Nephron progenitor cell (in vitro differentiated cells): Measurements from ENCODE around the gene AKR1D1.

ENCODE experiments used
- DNase-seq: peaks from one replicate; pipeline ENCODE4 v3.0.0; 2021
- H3K27ac Mint-ChIP-seq: 2 replicates; pipeline ENCODE4 v1.8.0; 2021; ENCODE audit warnings: mild to moderate bottlenecking, moderate library complexity, mixed read lengths
- H3K27me3 Mint-ChIP-seq: 2 replicates; pipeline ENCODE4 v1.8.0; 2021; ENCODE audit warnings: mild to moderate bottlenecking, low read depth, mixed read lengths; ENCODE audit not compliant: poor library complexity
- H3K36me3 Mint-ChIP-seq: 2 replicates; pipeline ENCODE4 v1.8.0; 2021; ENCODE audit warnings: low read depth, mixed read lengths
- H3K4me1 Mint-ChIP-seq: 2 replicates; pipeline ENCODE4 v1.8.0; 2021; ENCODE audit warnings: mixed read lengths
- H3K4me3 Mint-ChIP-seq: 2 replicates; pipeline ENCODE4 v1.8.0; 2021; ENCODE audit warnings: mild to moderate bottlenecking, moderate library complexity, mixed read lengths
- H3K9me3 Mint-ChIP-seq: 2 replicates; pipeline ENCODE4 v1.8.0; 2021; ENCODE audit warnings: mild to moderate bottlenecking, moderate library complexity, mixed read lengths
- CTCF ChIP-seq: fragments of 200-600 bp; sonication (generic); IDR thresholded peaks from 2 replicates; pipeline ENCODE4 v1.5.0; 2021; ENCODE audit warnings: antibody characterized with exemption

AKR1D1 gene

GRCh38 chr7:138126928-138127327 lies 50.7 kb downstream of the AKR1D1 start:
- H3K36me3 Mint-ChIP-seq = no peaks in the 10 kb centered on the region
- no peak for TF ChIP-seq CTCF
- H3K4me1 Mint-ChIP-seq = peaks cover 10% of the 10 kb centered on the region

GRCh38 chr7:138127996-138128395 lies 51.7 kb downstream of the AKR1D1 start:
- TF ChIP-seq CTCF = no peak
- H3K4me1 Mint-ChIP-seq = peaks cover 10% of the 10 kb centered on the region
- H3K27ac Mint-ChIP-seq = no peak overlapping the region

More at GRCh38 chr7:138126928-138127327, 50.7 kb downstream of the AKR1D1 start:
- H3K9me3 Mint-ChIP-seq = peaks cover 4% of the 10 kb centered on the region
- H3K27ac Mint-ChIP-seq = no peak overlapping the region
- H3K4me3 Mint-ChIP-seq = no peak overlapping the region
- DNase-seq = no peak
- no peaks in the 10 kb centered on the region for H3K27me3 Mint-ChIP-seq

GRCh38 chr7:138129551-138130165 lies 53.4 kb downstream of the AKR1D1 start:
- no peak overlapping the region for H3K4me3 Mint-ChIP-seq
- peaks cover 10% of the 10 kb centered on the region for H3K4me1 Mint-ChIP-seq
- H3K36me3 Mint-ChIP-seq = no peaks in the 10 kb centered on the region
- no peak overlapping the region for H3K27ac Mint-ChIP-seq
- peaks cover 4% of the 10 kb centered on the region for H3K9me3 Mint-ChIP-seq
- no peak for TF ChIP-seq CTCF
- DNase-seq = no peak
- H3K27me3 Mint-ChIP-seq = no peaks in the 10 kb centered on the region

More at GRCh38 chr7:138127996-138128395, 51.7 kb downstream of the AKR1D1 start:
- no peak for DNase-seq
- Mint-ChIP-seq H3K27me3 (no peaks in the 10 kb centered on the region), H3K9me3 (peaks cover 4% of the 10 kb centered on the region), H3K4me3 (no peak overlapping the region), H3K36me3 (no peaks in the 10 kb centered on the region)

- TF ChIP-seq CTCF = no peak
- DNase-seq = no peak
- Mint-ChIP-seq H3K4me3 (no peak overlapping the region), H3K27ac (no peak overlapping the region), H3K36me3 (no peaks in the 10 kb centered on the region), H3K27me3 (no peaks in the 10 kb centered on the region), H3K9me3 (no peaks in the 10 kb centered on the region), H3K4me1 (peaks cover 4% of the 10 kb centered on the region)
These were observed 61.3 kb downstream of the AKR1D1 start for GRCh38 chr7:138137423-138138171.

GRCh38 chr7:138138244-138138643 lies 62.0 kb downstream of the AKR1D1 start:
- DNase-seq = no peak
- Mint-ChIP-seq H3K9me3 (no peaks in the 10 kb centered on the region), H3K27ac (no peak overlapping the region), H3K4me3 (no peak overlapping the region), H3K27me3 (no peaks in the 10 kb centered on the region), H3K36me3 (no peaks in the 10 kb centered on the region), H3K4me1 (peaks cover 4% of the 10 kb centered on the region)
- TF ChIP-seq CTCF = no peak
